Mononuclear cell (primary cell): Measurements from ENCODE around the gene SYNJ1. TPM values are rescaled to one million over a fixed set of nuclear protein-coding genes. Genes with fewer than 3 reads are reported as not detected.
"Not testable (repeated sequence)": the region's sequence is repeated elsewhere in the genome, so short reads cannot be mapped to it uniquely, and the experiment has no call there.

Source experiments
- H3K27me3 ChIP-seq: 2 replicates; pipeline ENCODE4 v1.6.0; 2011; ENCODE audit warnings: low read length, control low read depth; ENCODE audit not compliant: insufficient read depth
- H3K4me1 ChIP-seq: 2 replicates; pipeline ENCODE4 v1.5.1; 2011; ENCODE audit warnings: mild to moderate bottlenecking, low read length, control low read depth; ENCODE audit not compliant: insufficient read depth
- H3K4me3 ChIP-seq: 2 replicates; pipeline ENCODE4 v1.5.1; 2011; ENCODE audit warnings: mild to moderate bottlenecking, low read length, moderate library complexity
- H3K9me3 ChIP-seq: 2 replicates; pipeline ENCODE4 v1.5.1; 2011; ENCODE audit warnings: low read depth, mild to moderate bottlenecking, control low read depth, low read length
- total RNA-seq: library from RNA; depleted of rRNA; stranded (reverse); fragments of >200 nt; gene quantifications from one replicate; pipeline ENCODE4 v1.2.3, GENCODE V29; 2012

The SYNJ1 gene
- total RNA-seq, 1 donor = 10.7 TPM

DNA sequence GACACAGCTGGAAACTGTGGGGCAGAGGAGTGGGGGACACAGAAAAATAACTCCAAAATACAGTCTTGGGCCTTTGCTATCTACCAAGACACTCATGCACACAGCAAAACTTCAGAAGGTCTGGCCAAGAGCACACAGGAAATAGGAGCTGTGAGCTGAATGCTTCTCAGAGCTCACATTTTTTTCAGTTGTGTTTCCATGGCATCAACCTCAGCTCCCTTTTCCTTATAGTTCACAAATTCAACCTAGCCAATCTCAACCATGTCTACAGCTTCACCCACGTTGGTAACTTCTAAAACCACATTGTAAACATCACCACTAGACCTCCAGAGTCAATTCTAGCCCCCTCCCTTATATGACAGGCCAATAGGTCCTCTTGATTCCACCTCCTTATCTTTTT lies 19.6 kb upstream of the SYNJ1 start:
- no peaks in the 10 kb centered on the region for H3K4me1 ChIP-seq
- no peaks in the 10 kb centered on the region for H3K9me3 ChIP-seq
- no peaks in the 10 kb centered on the region for H3K27me3 ChIP-seq
- no peak overlapping the region for H3K4me3 ChIP-seq

DNA sequence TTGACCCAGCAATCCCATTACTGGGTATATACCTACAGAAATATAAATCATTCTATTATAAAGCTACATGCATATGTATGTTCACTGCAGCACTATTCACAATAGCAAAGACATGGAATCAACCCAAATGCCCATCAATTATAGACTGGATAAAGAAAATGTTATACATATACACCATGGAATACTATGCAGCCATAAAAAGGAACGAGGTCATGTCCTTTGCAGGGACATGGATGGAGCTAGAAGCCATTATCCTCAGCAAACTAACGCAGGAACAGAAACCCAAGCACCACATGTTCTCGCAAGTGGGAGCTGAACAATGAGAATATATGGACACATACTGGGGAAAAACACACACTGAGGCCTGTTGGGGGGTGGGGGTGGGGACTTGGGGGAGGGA lies 18.9 kb upstream of the SYNJ1 start:
- not testable (repeated sequence) for H3K4me3 ChIP-seq, H3K27me3 ChIP-seq, H3K4me1 ChIP-seq, H3K9me3 ChIP-seq

DNA sequence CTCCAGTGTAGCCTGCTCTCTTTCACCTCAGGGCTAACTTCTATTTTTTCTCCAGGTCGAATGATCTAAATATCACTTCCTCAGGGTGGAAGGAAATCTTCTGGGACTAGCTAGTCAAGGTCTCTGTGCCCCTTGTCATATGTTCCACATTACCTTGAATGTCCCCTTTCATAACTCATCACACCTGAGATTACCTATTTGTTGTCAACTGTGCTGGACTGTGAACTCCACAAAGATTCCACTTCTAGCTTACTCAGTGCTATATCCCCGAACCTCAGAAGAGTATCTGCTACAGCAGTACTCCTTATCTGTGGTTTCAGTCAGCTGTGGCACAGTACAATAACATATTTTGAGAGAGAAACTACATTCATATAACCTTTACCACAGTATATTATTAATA lies 14.6 kb upstream of the SYNJ1 start:
- Histone ChIP-seq H3K9me3 (no peaks in the 10 kb centered on the region), H3K27me3 (no peaks in the 10 kb centered on the region), H3K4me1 (no peaks in the 10 kb centered on the region), H3K4me3 (no peak overlapping the region)

DNA sequence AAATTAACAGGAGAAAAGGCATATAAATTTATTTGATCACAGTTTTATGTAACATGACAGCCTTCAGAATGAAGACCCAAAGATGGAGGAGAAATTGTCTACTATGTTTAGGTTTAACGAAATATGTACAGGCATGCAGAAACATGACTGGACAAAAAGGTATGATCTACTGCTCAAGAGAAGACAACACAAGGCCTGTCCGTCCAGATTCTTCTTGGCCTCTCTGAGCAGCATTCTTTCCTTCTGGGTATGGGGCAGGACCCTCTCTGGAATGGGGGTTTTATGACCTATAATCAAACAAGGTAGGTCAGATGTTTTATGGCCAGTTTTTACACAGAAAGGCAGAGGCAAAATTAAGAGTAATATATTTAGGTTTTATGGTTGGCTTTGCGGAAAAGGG lies 13.5 kb upstream of the SYNJ1 start:
- Histone ChIP-seq H3K4me1 (no peaks in the 10 kb centered on the region), H3K4me3 (no peak overlapping the region), H3K9me3 (no peaks in the 10 kb centered on the region), H3K27me3 (no peaks in the 10 kb centered on the region)

DNA sequence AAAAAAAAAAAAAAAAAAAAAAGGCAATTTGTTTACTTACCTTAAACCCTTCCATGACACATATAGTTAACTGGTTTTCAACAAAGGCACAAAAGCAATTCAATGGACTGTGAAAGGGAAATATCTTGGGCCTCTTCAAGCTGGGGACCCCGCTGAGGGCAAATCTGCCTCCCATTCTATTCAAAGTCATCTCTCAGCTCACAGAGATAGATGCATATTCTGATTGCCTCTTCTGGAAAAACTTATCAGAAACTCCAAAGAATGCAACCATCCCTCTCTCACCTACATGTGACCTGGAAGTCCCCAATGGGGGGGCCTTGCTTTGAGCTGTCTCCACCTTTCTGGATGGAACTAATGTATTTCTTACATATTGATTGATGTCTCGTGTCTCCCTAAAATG lies 12.1 kb upstream of the SYNJ1 start:
- Histone ChIP-seq H3K4me3 (no peak overlapping the region), H3K4me1 (no peaks in the 10 kb centered on the region)

DNA sequence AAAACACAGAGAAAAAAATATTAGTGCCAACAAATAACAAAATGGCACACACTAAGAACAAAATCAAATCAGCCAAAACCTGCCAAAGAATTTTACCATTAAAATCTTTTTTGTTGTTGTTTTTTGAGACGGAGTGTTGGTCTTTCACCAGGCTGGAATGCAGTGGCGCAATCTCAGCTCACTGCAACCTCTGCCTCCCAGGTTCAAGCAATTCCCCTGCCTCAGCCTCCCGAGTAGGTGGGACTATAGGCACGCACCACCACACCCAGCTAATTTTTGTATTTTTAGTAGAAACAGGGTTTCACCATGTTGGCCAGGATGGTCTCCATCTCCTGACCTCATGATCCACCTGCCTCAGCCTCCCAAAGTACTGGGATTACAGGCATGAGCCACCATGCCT lies 8.3 kb upstream of the SYNJ1 start:
- H3K9me3 ChIP-seq, H3K27me3 ChIP-seq, H3K4me1 ChIP-seq, H3K4me3 ChIP-seq: not testable (repeated sequence)

More for the DNA sequence above, 12.1 kb upstream of the SYNJ1 start:
- H3K9me3 ChIP-seq = no peaks in the 10 kb centered on the region
- no peaks in the 10 kb centered on the region for H3K27me3 ChIP-seq

DNA sequence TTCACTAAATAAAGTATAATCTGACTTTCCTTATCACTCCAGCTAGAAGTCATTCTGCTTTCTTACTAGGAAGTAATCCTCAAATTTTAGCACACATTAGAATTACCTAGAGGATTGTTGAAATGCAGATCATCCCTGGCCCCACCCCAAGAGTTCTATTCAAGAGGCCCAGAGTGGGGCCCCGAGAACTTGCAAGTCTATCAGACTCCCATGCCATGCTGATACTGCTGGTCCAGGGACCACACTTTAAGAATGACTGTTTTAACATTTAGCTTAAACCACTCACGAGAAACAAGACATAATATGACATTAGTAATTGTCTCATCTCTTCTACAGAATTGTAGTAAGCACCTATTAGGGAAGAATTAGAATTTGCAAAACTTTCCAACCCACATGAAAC lies 7.7 kb upstream of the SYNJ1 start:
- H3K4me1 ChIP-seq = peaks cover 6% of the 10 kb centered on the region
- no peaks in the 10 kb centered on the region for H3K27me3 ChIP-seq
- H3K9me3 ChIP-seq = no peaks in the 10 kb centered on the region
- H3K4me3 ChIP-seq = no peak overlapping the region

DNA sequence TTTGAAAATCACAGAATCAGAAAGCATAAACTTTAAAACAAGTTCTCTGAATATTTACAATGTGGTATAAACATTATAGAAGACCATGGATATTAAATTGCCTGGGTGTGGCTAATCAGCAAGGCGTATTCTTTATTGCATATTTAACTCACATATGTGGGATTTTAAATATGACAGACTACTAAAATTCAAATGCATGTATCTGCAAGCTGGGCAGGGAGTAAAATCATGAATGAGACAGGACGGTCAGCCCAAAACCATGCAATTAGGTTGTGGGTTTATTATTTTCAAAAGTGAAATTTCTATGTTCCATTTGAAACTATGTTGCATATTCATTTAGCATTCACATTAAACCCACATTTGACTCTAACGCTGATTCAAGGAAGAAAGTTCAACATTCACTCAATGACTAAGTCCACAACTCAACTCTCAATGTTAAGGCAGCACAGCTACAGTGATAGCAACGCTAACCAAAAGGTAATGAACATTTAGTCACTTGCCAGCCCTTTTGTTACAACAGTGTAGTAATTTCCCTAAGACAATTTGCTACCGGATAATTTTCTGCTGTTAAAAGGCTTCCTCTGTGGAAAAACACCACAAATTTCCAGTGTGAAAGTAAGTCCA lies 6.3 kb upstream of the SYNJ1 start:
- Histone ChIP-seq H3K4me1 (peaks cover 11% of the 10 kb centered on the region), H3K4me3 (no peak overlapping the region), H3K27me3 (no peaks in the 10 kb centered on the region), H3K9me3 (no peaks in the 10 kb centered on the region)

DNA sequence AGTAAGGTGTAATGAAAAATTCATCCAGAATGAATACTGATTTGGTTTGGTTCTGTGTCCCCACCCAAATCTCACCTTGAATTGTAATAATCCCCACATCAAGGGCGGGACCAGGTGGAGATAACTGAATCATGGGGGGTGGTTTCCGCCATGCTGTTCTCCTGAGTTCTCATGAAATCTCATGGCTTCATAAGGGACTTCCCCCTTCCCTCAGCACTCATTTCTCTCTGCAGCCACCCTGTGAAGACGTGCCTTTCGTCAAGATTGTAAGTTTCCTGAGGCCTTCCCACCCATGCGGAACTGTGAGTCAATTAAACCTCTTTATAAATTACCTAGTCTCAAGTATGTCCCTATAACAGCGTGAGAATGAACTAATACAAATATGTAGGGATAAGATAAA lies 5.5 kb upstream of the SYNJ1 start:
- H3K4me3 ChIP-seq = no peak overlapping the region
- no peaks in the 10 kb centered on the region for H3K9me3 ChIP-seq
- H3K4me1 ChIP-seq = peaks cover 18% of the 10 kb centered on the region
- H3K27me3 ChIP-seq = no peaks in the 10 kb centered on the region

DNA sequence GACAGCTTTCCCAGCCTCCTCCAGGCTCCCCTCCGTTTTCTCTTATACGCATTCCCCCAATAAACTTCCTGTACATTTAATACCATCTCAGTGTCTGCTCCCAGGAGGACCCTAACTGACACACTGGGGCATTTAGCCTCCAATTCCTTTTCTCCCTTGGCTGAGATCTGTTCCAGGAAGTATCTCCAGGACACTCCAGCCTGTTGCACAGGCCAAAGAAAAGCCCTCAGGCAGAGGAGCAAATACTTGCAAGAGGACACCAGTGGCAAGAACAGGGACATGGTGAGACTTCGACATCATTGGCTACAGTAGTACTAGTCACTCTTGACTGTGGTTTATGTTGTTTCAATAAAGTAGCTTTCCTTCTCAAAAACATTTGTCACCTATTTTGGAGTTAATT lies 4.7 kb upstream of the SYNJ1 start:
- Histone ChIP-seq H3K4me3 (no peak overlapping the region), H3K4me1 (peaks cover 20% of the 10 kb centered on the region), H3K9me3 (no peaks in the 10 kb centered on the region), H3K27me3 (no peaks in the 10 kb centered on the region)

DNA sequence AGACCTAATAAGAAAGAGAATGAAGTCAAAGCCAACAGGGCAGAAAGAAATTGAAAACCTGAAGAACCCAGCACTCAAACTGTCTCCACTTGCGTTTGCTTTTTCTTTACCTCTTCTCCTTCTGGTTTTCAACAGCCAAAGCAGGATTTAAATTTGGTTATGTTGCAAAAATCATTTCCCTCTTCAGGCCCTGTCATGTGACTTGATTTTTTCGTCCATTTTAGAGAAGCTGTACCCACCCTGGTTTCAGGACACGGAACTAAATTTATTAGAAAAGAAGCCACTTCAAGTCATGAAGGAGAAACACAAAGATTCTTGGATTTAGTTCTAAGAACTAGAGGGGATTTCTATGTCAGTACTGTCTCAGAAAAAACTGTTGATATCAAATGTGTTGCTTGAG lies 1.0 kb upstream of the SYNJ1 start:
- Histone ChIP-seq H3K4me3 (peak overlapping the region; percentile 90), H3K27me3 (no peaks in the 10 kb centered on the region), H3K9me3 (no peaks in the 10 kb centered on the region), H3K4me1 (peaks cover 32% of the 10 kb centered on the region)

DNA sequence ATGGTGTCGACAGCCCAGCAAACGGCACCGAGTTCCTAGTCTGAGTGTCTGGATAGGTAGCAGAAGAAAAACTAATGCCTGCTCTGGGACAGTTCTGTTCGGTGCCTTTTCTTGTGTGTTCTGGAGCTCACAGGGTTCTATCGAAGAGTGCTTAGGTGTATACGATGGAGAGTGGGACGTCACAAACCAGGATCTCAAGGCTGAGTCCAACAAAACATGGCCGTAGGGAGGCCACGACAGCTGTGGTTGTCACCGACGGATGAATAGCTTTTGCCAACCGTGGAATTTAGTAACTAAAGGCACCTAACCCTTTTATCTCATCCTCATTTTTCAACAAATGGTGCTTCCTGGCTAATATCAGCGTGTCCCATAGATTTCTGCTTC lies 635 bp upstream of the SYNJ1 start:
- Histone ChIP-seq H3K9me3 (no peaks in the 10 kb centered on the region), H3K27me3 (no peaks in the 10 kb centered on the region), H3K4me1 (peaks cover 34% of the 10 kb centered on the region), H3K4me3 (peak overlapping the region; percentile 90)

DNA sequence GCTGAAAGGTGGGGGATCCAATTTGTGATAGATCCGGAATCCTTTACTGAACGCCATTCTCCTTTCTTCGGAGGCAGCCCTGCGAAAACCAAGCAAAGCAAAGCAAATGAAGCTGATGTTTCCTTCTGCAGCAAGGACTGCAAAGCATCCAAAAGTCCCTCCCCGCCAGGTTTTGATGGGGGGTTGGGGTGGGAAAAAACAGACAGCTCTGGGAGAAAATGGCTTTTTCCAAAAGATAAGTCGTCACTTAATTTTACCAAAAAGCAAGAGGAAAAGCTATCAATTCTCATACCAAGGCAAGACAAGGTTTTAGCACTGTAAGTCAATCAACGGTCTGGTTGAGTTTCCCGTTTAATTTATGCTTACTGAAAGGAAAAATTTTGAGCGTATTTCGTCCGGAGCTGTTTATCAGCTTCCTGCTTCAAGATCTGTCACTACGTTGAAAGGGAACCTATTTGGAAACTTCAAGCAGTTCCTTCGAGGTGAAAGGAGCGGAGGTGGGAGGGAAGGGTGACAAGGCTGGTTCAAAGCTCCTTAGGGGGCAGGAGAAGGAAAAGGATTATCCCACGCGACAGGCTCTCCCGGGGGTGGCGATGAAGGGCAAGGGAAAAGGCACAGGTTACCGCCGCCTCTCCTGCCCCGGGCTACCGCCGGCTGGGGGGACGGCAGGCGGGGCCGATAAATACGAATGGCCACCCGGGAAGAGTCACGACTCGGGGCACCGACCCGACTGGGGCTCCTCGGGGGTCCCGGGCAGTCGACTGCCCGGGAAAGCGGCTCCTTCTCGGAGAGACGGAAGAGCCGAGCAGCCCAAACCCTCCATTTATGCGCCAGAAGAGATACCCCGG lies 750 bp downstream of the SYNJ1 start:
- Histone ChIP-seq H3K4me1 (peaks cover 29% of the 10 kb centered on the region), H3K4me3 (peak overlapping the region; percentile 90), H3K27me3 (no peaks in the 10 kb centered on the region), H3K9me3 (no peaks in the 10 kb centered on the region)

DNA sequence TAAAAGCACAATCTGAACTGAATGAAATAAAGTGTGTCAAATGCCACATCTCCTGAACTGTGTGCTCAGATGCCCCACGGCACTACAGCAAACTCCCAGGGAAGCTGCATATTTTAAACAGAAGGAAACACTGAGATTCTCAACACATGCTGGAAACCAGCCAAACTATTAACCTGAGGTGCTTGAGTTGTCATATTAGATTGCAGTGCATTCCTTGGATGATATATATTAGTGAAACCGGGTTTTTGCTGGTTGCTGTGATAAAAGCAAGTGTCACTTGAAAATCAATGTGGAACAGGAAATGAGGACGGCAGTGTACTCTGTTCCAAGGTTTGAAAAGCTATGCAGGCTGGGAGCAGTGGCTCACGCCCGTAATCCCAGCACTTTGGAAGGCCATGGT lies 8.7 kb downstream of the SYNJ1 start:
- Histone ChIP-seq H3K4me1 (peaks cover 14% of the 10 kb centered on the region), H3K9me3 (no peaks in the 10 kb centered on the region), H3K4me3 (no peak overlapping the region), H3K27me3 (peaks cover 2% of the 10 kb centered on the region)

DNA sequence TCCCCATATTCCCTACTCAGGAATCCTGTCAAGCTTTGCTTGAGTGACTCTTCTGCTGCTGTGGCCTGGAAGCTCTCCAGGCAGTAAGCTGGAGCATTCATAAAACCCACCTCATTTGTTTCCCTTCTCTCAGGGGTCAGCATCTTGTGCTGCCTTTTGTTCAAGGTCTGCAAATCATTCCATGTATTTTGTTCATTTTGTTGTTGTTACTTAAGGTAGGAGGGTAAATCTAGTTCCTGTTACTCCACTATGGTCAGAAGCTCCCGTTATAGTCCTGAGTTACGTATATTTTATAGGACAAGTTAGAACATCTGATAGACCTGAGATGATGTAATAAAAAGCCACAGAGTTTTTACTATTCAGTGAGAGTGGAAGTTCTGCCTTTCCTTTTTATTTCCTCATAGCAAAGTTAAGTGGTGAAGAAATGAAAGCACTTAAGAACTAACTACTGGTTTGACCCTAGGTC lies 9.9 kb downstream of the SYNJ1 start:
- Histone ChIP-seq H3K4me1 (peaks cover 11% of the 10 kb centered on the region), H3K27me3 (peaks cover 2% of the 10 kb centered on the region), H3K4me3 (no peak overlapping the region), H3K9me3 (no peaks in the 10 kb centered on the region)

DNA sequence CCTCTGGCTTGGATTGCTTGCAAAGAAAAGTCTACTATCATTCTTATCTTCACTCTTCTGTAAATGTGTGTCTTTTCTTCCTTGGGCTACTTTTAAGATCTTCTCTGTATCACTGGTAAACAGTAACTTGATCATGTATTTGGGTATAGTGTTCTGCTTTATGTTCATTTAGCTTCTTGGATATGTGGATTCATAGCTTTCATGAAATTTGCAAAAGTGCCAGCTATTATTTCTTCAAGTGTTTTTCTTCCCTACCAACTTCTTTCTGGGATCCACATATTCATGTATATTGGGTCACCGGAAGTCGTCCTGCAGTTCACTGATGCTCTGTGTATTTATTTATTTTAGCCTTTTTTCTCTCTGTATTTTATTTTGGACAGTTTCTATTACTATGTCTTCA lies 11.3 kb downstream of the SYNJ1 start:
- Histone ChIP-seq H3K27me3 (peaks cover 2% of the 10 kb centered on the region), H3K9me3 (no peaks in the 10 kb centered on the region), H3K4me1 (peaks cover 11% of the 10 kb centered on the region), H3K4me3 (no peak overlapping the region)
